Cardiac muscle cell (in vitro differentiated cells and primary cell): ENCODE data around the gene PPP1R3G. TPM values are rescaled to one million over a fixed set of nuclear protein-coding genes. Genes with fewer than 3 reads are reported as not detected.

Experiments used
- DNase-seq, 2 donors: peaks; one replicate each; pipeline versions ENCODE4 v3.0.0 to v3.0.0-alpha.2; 2010 to 2017; ENCODE audit warnings: low read depth in 1 of 2, low spot score in 1 of 2
- H3K27ac ChIP-seq: fragments of 200-600 bp; sonication (generic); 2 replicates; pipeline ENCODE4 v1.5.1; 2016
- H3K27me3 ChIP-seq: fragments of 200-600 bp; sonication (generic); 2 replicates; pipeline ENCODE4 v1.6.0; 2016; ENCODE audit warnings: control low read depth
- H3K36me3 ChIP-seq: fragments of 200-600 bp; sonication (generic); 2 replicates; pipeline ENCODE4 v1.5.1; 2016; ENCODE audit warnings: control low read depth
- H3K4me1 ChIP-seq: fragments of 200-600 bp; sonication (generic); 2 replicates; pipeline ENCODE4 v1.8.1; 2017; ENCODE audit warnings: low read depth, mild to moderate bottlenecking, mixed run types
- H3K4me3 ChIP-seq: fragments of 200-600 bp; sonication (generic); 2 replicates; pipeline ENCODE4 v1.5.1; 2016; ENCODE audit warnings: mild to moderate bottlenecking
- H3K9me3 ChIP-seq: fragments of 200-600 bp; sonication (generic); 2 replicates; pipeline ENCODE4 v1.5.1; 2017; ENCODE audit warnings: low read depth, mild to moderate bottlenecking, control low read depth
- polyA plus RNA-seq: library from polyadenylated mRNA; unstranded; fragments of >200 nt; fragmentation: Nextera tagmentation; extraction: Ambion mirVana; gene quantifications from 2 replicates; pipeline ENCODE4 v1.2.1, GENCODE V29; 2016
- total RNA-seq: library from RNA; depleted of rRNA; stranded (reverse); fragments of >200 nt; gene quantifications from 2 replicates; pipeline ENCODE4 v1.2.3, GENCODE V29; 2016
- TF ChIP-seq, protein P1 (sequence below): IDR thresholded peaks from 2 replicates; pipeline ENCODE4 v1.5.1; 2012; ENCODE audit warnings: low read depth, mild to moderate bottlenecking, low read length

PPP1R3G gene
- total and polyA plus RNA-seq, 2 experiments from 2014 or later = 2.6 to 7.6 TPM

DNA sequence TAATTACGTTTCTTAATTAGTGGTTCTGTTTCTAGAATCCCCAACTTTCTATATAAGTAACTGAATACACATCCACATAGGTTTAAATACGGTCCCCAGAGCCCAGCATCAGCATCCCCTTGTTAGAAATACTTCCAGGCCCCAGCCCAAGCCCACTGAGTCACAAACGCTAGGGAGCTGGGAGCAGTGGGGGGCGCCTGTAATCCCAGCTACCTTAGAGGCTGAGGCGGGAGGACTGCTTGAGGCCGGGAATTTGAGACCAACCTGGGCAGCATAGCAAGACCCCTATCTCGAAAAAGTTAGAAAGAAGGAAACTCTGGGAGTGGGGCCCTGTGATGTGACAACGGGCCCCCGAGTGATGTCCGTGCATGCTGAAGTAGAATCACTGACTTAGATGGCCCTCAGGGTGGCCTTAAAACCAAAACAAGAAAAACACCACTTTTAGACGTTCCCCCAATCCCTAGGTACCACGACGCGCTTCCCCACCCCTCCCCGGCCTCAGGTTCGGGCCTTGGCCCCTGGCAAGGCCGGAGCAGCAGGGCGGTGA lies 1.3 kb upstream of the PPP1R3G start:
- Histone ChIP-seq H3K9me3 (no peaks in the 10 kb centered on the region), H3K27ac (no peak overlapping the region), H3K4me3 (peak overlapping the region; percentile 41), H3K4me1 (no peaks in the 10 kb centered on the region), H3K36me3 (no peaks in the 10 kb centered on the region), H3K27me3 (peaks cover 51% of the 10 kb centered on the region)
- TF ChIP-seq, protein P1, sequence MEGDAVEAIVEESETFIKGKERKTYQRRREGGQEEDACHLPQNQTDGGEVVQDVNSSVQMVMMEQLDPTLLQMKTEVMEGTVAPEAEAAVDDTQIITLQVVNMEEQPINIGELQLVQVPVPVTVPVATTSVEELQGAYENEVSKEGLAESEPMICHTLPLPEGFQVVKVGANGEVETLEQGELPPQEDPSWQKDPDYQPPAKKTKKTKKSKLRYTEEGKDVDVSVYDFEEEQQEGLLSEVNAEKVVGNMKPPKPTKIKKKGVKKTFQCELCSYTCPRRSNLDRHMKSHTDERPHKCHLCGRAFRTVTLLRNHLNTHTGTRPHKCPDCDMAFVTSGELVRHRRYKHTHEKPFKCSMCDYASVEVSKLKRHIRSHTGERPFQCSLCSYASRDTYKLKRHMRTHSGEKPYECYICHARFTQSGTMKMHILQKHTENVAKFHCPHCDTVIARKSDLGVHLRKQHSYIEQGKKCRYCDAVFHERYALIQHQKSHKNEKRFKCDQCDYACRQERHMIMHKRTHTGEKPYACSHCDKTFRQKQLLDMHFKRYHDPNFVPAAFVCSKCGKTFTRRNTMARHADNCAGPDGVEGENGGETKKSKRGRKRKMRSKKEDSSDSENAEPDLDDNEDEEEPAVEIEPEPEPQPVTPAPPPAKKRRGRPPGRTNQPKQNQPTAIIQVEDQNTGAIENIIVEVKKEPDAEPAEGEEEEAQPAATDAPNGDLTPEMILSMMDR = no peak
- no peak for DNase-seq

GRCh38 chr6:5084360-5084780 lies 771 bp upstream of the PPP1R3G start:
- H3K4me3 ChIP-seq = peak overlapping the region; percentile 41
- H3K27me3 ChIP-seq = peaks cover 51% of the 10 kb centered on the region
- H3K9me3 ChIP-seq = no peaks in the 10 kb centered on the region
- DNase-seq = peak in 1 of 2 donors; percentile 35
- TF ChIP-seq, protein P1 = no peak
- no peaks in the 10 kb centered on the region for H3K36me3 ChIP-seq
- no peaks in the 10 kb centered on the region for H3K4me1 ChIP-seq
- H3K27ac ChIP-seq = no peak overlapping the region

GRCh38 chr6:5085648-5086293 lies 630 bp downstream of the PPP1R3G start:
- peaks cover 51% of the 10 kb centered on the region for H3K27me3 ChIP-seq

GRCh38 chr6:5086294-5086890 lies 1.3 kb downstream of the PPP1R3G start:
- no peaks in the 10 kb centered on the region for H3K9me3 ChIP-seq
- peak in 1 of 2 donors; percentile 16 for DNase-seq
- H3K4me1 ChIP-seq = peaks cover 6% of the 10 kb centered on the region
- peaks cover 51% of the 10 kb centered on the region for H3K27me3 ChIP-seq
- no peak overlapping the region for H3K27ac ChIP-seq
- no peaks in the 10 kb centered on the region for H3K36me3 ChIP-seq
- TF ChIP-seq, protein P1 = no peak
- peak overlapping the region; percentile 41 for H3K4me3 ChIP-seq

More at GRCh38 chr6:5085648-5086293, 630 bp downstream of the PPP1R3G start:
- TF ChIP-seq, protein P1 = no peak
- Histone ChIP-seq H3K9me3 (no peaks in the 10 kb centered on the region), H3K4me3 (peak overlapping the region; percentile 41), H3K27ac (no peak overlapping the region), H3K4me1 (peaks cover 6% of the 10 kb centered on the region), H3K36me3 (no peaks in the 10 kb centered on the region)
- peak; percentile 56 to 70 for DNase-seq

DNA sequence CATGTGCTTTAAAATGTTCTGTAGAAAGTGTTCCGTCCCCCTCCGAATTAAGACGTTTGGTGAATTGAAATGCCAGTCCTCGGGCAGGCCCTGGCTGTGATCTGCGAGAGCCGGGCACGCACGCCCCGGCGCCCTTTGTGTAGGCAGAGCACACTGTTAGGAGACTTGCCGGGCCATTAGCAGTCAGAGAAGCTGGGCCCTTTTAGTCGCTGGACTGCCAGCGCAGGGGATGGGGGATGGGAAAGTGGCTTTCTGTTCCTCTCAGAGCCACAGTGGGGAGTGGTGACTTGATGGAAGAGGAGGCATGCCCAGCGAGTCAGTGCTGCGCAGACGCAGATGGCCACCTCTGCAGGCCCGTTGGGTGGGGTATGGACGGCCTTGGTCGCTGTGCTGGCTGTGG lies 2.2 kb downstream of the PPP1R3G start:
- Histone ChIP-seq H3K27me3 (peaks cover 45% of the 10 kb centered on the region), H3K9me3 (no peaks in the 10 kb centered on the region), H3K27ac (no peak overlapping the region), H3K36me3 (no peaks in the 10 kb centered on the region), H3K4me3 (no peak overlapping the region), H3K4me1 (peaks cover 6% of the 10 kb centered on the region)
- DNase-seq = no peak
- TF ChIP-seq, protein P1 = no peak
